ENCODE results near the gene ANKRD30A. TPM values are rescaled to one million over a fixed set of nuclear protein-coding genes. Genes with fewer than 3 reads are reported as not detected.

Gene ANKRD30A
- total RNA-seq, 2 donors from 2014 or later: not detected

DNA sequence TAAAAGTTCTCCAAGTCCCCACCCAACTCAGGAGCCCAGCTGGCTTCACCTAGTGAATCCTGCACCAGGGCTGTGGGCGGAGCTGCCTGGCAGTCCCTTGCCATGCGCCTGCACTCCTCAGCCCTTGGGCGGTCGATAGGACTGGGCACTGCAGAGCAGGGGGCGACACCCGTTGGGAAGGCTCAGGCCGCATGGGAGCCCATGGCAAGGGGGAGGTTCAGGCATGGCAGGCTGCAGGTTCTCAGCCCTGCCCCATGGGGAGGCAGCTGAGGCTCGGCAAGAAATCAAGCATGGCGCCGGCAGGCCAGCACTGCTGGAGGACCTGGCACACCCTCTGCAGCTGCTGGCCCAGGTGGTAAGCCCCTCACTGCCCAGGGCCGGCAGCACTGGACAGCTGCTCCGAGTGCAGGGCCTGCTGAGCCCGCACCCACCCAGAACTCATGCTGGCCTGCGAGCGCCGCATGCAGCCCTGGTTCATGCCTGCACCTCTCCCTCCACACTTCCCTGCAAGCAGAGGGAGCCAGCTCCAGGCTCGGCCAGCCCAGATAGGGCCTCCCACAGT lies 149.9 kb downstream of the ANKRD30A start:
- no peak overlapping the region for H3K4me3 ChIP-seq (ENCODE audit: low read length)
- no peak overlapping the region for H3K9ac ChIP-seq (ENCODE audit: extremely low read depth, low read length, poor library complexity, severe bottlenecking)
- Mint-ChIP-seq H3K27me3 (ENCODE audit: insufficient read depth) (no peaks in the 10 kb centered on the region), H3K36me3 (ENCODE audit: low read depth) (no peaks in the 10 kb centered on the region), H3K27ac (no peak overlapping the region), H3K9me3 (peaks cover 92% of the 10 kb centered on the region), H3K4me1 (no peaks in the 10 kb centered on the region), H3K4me3 (no peak overlapping the region)
- 90 to 100% methylated on average over 1 to 17 of the region's 17 CpGs for WGBS, 2 experiments (ENCODE audit: insufficient coverage in 1 of 2, insufficient read length in 1 of 2)
- H3K36me3 ChIP-seq (ENCODE audit: control insufficient read depth, insufficient read depth, low read length): no peaks in the 10 kb centered on the region
- H3K27ac ChIP-seq (ENCODE audit: low read depth, low read length): no peak overlapping the region
- H3K27me3 ChIP-seq (ENCODE audit: control insufficient read depth, insufficient read depth, low read length, poor library complexity, severe bottlenecking): no peaks in the 10 kb centered on the region
- TF ChIP-seq, protein P1, sequence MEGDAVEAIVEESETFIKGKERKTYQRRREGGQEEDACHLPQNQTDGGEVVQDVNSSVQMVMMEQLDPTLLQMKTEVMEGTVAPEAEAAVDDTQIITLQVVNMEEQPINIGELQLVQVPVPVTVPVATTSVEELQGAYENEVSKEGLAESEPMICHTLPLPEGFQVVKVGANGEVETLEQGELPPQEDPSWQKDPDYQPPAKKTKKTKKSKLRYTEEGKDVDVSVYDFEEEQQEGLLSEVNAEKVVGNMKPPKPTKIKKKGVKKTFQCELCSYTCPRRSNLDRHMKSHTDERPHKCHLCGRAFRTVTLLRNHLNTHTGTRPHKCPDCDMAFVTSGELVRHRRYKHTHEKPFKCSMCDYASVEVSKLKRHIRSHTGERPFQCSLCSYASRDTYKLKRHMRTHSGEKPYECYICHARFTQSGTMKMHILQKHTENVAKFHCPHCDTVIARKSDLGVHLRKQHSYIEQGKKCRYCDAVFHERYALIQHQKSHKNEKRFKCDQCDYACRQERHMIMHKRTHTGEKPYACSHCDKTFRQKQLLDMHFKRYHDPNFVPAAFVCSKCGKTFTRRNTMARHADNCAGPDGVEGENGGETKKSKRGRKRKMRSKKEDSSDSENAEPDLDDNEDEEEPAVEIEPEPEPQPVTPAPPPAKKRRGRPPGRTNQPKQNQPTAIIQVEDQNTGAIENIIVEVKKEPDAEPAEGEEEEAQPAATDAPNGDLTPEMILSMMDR (conservative IDR thresholded peaks at IDR 0.05): no peak
- H3K9me3 ChIP-seq (ENCODE audit: control insufficient read depth, low read length): peaks cover 30% of the 10 kb centered on the region
- no peaks in the 10 kb centered on the region for H3K4me1 ChIP-seq (ENCODE audit: control insufficient read depth, insufficient read depth, low read length)
- DNase-seq: no peak

DNA sequence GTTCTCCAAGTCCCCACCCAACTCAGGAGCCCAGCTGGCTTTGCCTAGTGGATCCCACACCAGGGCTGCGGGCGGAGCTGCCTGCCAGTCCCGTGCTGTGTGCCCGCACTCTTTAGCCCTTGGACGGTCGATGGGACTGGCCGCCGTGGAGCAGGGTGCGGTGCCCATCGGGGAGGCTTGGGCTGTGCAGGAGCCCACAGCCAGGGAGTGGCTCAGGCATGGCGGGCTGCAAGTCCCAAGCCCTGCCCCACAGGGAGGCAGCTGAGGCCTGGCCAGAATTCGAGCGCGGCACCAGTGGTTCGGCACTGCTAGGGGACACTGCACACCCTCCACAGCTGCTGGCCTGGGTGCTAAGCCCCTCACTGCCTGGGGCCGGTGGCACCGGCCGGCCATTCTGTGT lies 159.7 kb downstream of the ANKRD30A start:
- no peaks in the 10 kb centered on the region for H3K36me3 ChIP-seq (ENCODE audit: control insufficient read depth, insufficient read depth, low read length)
- no peaks in the 10 kb centered on the region for H3K27me3 Mint-ChIP-seq (ENCODE audit: insufficient read depth)
- H3K36me3 Mint-ChIP-seq (ENCODE audit: low read depth): peaks cover 2% of the 10 kb centered on the region
- peaks cover 37% of the 10 kb centered on the region for H3K9me3 ChIP-seq (ENCODE audit: control insufficient read depth, low read length)
- DNase-seq: no peak
- no peaks in the 10 kb centered on the region for H3K4me1 Mint-ChIP-seq
- H3K4me3 Mint-ChIP-seq: no peak overlapping the region
- H3K9me3 Mint-ChIP-seq: peaks cover 96% of the 10 kb centered on the region
- no peak overlapping the region for H3K27ac ChIP-seq (ENCODE audit: low read depth, low read length)
- H3K27ac Mint-ChIP-seq: no peak overlapping the region
- no peaks in the 10 kb centered on the region for H3K4me1 ChIP-seq (ENCODE audit: control insufficient read depth, insufficient read depth, low read length)
- H3K27me3 ChIP-seq (ENCODE audit: control insufficient read depth, insufficient read depth, low read length, poor library complexity, severe bottlenecking): no peaks in the 10 kb centered on the region
- no peak overlapping the region for H3K4me3 ChIP-seq (ENCODE audit: low read length)
- WGBS, 2 experiments (ENCODE audit: insufficient coverage in 1 of 2, insufficient read length in 1 of 2): 91 to 98% methylated on average over 6 to 18 of the region's 18 CpGs
- TF ChIP-seq, protein P1 (conservative IDR thresholded peaks at IDR 0.05): no peak
- H3K9ac ChIP-seq (ENCODE audit: extremely low read depth, low read length, poor library complexity, severe bottlenecking): no peak overlapping the region

DNA sequence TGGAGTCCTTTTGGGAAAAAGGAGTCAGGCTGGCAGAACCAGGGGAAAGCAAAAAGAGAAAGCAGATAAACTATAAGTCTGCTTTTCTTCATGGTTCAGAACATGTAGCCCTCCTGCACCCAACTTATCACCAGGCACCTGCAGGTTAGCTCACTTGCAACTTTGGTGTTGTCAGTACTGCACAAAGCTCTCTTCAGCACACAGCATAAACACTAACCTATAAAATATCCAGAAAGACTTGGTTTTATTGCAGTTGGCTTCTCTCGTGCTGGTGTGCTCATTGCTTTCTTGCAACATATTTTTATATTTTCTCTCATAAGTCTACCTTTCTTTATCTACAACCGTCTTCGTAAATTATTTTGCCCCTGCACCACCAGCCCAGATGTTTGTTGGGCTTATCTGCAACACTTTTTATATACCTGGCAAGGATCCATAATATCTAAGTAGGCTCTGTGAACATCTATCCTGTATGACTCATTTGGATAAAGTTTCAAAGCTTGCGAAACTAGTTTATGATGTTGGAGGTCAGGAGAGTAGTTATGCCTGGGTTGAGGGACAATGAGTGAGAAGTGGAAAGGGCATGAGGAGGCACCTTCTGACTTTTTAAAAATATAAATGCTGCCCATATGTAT lies 164.6 kb downstream of the ANKRD30A start:
- peaks cover 90% of the 10 kb centered on the region for H3K9me3 Mint-ChIP-seq

More for the DNA sequence above, 164.6 kb downstream of the ANKRD30A start:
- Histone ChIP-seq H3K27me3 (ENCODE audit: control insufficient read depth, insufficient read depth, low read length, poor library complexity, severe bottlenecking) (no peaks in the 10 kb centered on the region), H3K27ac (ENCODE audit: low read depth, low read length) (no peak overlapping the region), H3K9me3 (ENCODE audit: control insufficient read depth, low read length) (peaks cover 61% of the 10 kb centered on the region), H3K4me3 (ENCODE audit: low read length) (no peak overlapping the region), H3K4me1 (ENCODE audit: control insufficient read depth, insufficient read depth, low read length) (no peaks in the 10 kb centered on the region), H3K9ac (ENCODE audit: extremely low read depth, low read length, poor library complexity, severe bottlenecking) (no peak overlapping the region), H3K36me3 (ENCODE audit: control insufficient read depth, insufficient read depth, low read length) (no peaks in the 10 kb centered on the region)
- Mint-ChIP-seq H3K36me3 (ENCODE audit: low read depth) (peaks cover 2% of the 10 kb centered on the region), H3K4me1 (no peaks in the 10 kb centered on the region), H3K27ac (no peak overlapping the region), H3K27me3 (ENCODE audit: insufficient read depth) (no peaks in the 10 kb centered on the region), H3K4me3 (no peak overlapping the region)
- WGBS, 2 experiments (ENCODE audit: insufficient coverage in 1 of 2, insufficient read length in 1 of 2): 75% methylated on average over 2 to 4 of the region's 4 CpGs
- DNase-seq: no peak
- TF ChIP-seq, protein P1 (conservative IDR thresholded peaks at IDR 0.05): no peak
